Activated T-helper 9 cell treated with anti-CD3 and anti-CD28 coated beads, Interleukin-2, amount 50 U/mL, for 16 hours (primary cell): Measurements from ENCODE around the gene DOCK3.
"Not testable (repeated sequence)": the region's sequence is repeated elsewhere in the genome, so short reads cannot be mapped to it uniquely, and the experiment has no call there.

ENCODE experiments used
- DNase-seq: peaks from one replicate; pipeline ENCODE4 v3.0.0-alpha.2; 2020; ENCODE audit warnings: low read depth

The DOCK3 gene

GRCh38 chr3:50885070-50885850 is 210.5 kb downstream of the DOCK3 start:
- no peak for DNase-seq

- no peak for DNase-seq
Measured at GRCh38 chr3:50890688-50891344, 216.1 kb downstream of the DOCK3 start.

DNA sequence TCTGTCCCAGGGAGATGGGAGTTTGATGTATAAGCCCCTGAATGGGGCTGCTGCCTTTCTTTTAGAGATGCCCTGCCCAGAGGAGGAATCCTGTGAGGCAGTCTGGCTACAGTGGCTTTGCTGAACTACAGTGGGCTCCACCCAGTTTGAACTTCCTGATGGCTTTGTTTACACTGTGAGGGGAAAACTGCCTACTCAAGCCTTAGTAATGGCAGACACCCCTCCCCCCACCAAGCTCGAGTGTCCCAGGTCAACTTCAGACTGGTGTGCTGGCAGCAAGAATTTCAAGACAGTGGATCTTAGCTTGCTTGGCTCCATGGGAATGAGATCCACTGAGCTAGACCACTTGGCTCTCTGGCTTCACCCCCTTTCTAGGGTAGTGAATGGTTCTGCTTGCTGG is 226.4 kb downstream of the DOCK3 start:
- DNase-seq, result not testable (repeated sequence)

DNA sequence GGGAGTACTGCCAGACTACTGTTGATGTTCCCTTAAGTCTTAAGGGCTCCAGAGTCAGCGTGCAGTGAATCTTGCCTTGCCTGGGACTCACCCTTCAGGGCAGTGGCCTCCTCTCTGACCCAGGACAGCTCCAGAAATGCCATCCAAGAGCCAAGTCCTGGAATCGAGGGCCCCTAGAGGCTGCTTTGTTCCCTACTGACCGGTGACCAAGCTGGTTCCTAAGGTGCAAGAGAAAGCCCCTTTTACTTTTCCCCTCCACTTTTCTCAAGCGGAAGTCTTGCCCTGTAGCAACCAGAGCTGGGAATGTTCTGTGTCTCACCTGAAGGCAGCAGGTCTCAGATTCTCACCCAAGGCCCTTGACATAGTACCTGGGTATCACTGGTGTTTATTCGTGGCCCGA is 238.0 kb downstream of the DOCK3 start:
- no peak for DNase-seq

GRCh38 chr3:50913260-50913659 is 238.5 kb downstream of the DOCK3 start:
- no peak for DNase-seq

GRCh38 chr3:50922071-50922470 is 247.3 kb downstream of the DOCK3 start:
- not testable (repeated sequence) for DNase-seq

DNA sequence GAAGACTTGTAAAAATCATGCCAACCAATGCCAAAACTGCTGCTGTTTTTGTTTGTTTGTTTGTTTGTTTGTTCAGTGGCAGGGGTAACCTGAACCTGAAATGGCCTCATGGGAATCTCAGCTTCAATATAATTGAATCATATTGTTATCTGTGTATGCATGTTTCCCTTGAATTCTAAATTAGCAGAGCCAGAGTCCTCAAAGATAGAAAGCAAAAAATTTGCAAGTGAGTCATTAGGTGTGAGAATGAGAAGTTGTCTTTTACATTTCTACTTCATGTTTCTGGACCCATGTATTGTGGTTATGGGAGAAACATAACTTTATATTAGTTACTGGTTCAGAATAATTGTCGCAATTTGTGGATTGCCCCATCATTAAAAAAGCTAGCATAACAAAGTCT is 249.2 kb downstream of the DOCK3 start:
- no peak for DNase-seq

DNA sequence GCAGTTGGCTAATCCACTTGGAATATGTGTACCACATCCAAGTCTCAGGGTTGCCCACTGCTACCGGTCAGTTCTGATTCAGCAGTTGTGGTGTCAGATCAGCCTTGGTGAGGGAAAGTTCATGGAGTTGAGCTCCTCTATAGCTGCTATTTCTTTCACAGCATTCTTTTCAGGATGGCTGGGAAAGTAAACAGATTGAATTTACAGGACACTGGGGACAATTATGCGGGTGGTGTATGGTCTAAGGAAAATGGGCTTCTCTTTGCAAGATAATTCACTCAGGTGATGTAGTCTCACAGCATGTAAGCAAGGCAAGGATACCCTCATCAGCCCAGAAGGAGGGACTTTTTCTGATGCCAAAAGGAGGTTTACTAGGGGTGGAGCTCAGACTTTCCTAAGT is 249.9 kb downstream of the DOCK3 start:
- no peak for DNase-seq

DNA sequence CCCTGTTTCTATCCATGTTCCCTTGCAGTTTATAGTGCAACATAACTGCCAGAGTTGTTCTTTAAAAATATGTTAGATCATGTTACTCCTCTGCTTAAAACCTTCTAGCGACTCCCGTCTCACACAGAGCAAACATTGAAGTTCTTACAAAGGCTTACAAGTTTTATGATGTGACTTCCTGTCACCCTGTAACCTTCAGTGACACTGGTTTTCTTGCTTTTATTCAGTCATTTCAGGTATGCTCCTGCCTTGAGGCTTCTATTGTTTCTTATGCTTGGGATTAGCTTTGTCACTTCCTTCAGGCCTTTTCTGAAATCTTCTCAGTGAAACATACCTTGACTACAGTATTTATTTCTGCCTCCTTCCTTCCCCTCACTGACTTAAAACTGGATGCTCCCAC is 252.1 kb downstream of the DOCK3 start:
- no peak for DNase-seq

GRCh38 chr3:50930371-50931208 is 255.9 kb downstream of the DOCK3 start:
- DNase-seq, result no peak

DNA sequence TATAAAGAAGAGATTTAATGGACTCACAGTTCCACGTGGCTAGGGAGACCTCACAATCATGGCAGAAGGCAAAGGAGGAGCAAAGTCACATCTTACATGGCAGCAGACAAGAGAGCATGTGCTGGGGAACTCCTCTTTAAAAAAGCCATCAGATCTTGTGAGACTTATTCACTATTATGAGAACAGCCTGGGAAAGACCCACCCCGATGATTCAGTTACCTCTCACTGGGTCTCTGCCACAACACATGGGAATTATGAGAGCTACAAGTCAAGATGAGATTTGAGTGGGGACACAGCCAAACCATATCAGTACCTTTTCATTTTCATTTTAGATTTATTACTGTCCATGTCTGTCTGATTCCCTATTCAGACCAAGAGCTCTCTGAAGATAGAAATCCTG is 258.2 kb downstream of the DOCK3 start:
- not testable (repeated sequence) for DNase-seq

- no peak for DNase-seq
Measured at GRCh38 chr3:50936389-50936788, 261.7 kb downstream of the DOCK3 start.

DNA sequence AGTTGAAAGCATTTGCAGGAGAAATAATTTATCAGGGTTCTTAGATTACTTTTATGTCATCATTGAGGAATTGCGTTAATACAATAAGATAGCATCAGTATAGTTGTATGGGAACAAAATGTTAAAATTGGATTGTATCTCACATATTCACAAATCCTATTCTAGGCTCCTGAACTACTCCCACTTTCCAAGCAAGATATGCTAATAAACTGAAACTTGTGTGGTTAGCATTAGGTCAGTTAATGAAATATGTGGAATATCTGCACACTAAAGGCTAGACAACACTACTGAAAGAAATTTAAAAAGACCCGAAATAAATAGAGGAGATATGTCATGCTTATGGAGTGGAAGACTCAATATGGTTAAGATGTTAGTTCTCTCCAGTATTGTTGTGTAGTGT is 272.7 kb downstream of the DOCK3 start:
- DNase-seq, result no peak

DNA sequence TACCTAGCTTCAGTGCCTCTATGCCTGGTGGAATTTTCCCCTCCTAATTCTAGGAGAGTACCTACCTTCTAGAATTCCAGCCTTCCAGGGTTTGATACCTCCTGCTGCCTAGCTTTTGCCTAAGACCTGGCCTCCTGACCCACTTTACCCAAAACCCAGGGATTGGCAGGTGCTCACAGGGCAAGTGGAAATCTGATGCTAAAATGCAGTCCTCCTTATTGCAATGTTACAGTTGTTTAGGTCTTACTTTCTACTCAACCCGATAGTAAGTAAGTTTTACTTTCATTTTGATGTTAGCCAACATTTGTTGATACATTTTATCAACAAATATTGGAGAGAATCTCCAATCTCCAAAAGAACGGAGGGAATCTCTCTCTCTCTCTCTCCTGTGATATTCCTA is 275.9 kb downstream of the DOCK3 start:
- DNase-seq, result no peak

GRCh38 chr3:50953825-50954414 is 279.2 kb downstream of the DOCK3 start:
- DNase-seq, result no peak

DNA sequence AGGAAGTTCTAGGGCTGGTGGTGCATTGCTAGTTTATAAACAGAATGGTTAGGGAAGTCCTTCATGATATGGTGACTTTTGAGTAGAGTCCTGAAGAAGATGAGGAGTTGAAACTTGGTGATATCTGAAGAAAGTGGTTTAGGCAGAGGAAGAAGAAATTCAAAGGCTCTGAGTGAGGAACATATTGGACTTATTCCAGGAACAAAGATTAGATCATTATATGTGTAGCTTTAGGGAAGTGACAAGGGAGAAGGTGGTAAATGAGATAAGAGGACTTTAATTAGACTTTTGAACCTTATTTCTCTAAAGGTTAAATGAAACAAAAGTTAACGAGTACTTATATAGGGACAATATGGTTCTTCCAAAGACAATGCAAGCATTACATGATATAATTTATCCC is 286.7 kb downstream of the DOCK3 start:
- DNase-seq, result no peak

DNA sequence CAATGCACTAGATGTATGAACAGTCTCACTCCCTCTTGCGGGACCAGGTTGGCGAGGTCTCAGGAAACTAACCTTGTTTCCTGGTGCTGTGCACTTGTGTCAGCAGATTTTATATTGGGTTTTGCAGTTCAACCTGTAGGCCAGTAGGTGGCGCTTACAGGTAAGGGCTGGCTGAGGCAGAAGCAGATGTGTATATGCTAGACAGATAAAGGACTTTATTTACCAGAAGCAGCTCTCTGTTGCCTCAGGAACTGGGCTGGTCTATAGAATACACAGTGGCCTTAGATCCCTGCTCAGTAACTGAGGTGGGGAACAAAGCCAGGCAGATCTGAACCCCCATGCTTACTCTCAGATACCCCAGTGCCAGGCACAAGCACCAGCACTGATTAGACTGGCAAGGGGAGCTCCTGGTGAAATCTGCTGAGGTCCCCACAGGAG is 296.8 kb downstream of the DOCK3 start:
- peak; percentile 7 for DNase-seq

GRCh38 chr3:50972029-50972428 is 297.3 kb downstream of the DOCK3 start:
- DNase-seq, result no peak

GRCh38 chr3:50978586-50978985 is 303.9 kb downstream of the DOCK3 start:
- DNase-seq, result not testable (repeated sequence)

DNA sequence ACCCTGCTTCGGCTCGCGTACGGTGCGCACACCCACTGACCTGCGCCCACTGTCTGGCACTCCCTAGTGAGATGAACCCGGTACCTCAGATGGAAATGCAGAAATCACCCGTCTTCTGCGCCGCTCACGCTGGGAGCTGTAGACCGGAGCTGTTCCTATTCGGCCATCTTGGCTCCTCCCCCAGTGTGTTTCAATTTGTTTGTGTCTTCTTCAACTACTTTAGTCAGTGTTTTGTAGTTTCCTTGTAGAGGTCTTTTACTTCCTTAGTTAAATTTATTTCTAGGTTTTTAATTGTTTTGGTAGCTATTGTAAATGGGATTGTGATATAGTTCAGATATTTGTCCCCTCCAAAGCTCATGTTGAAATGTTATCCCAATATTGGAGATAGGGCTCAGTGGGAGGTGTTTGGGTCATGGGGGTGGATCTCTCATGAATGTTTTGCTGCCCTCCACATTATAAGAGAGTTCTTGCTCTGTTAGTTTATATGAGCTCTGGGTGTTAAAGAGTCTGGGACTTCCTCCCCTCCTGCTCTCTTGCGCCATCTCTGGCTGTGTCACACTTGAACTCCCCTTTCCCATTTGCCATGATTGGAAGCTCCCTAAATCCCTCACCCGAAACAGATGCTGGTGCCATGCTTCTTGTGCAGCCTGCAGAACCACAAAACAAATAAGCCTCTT is 304.4 kb downstream of the DOCK3 start:
- no peak for DNase-seq

GRCh38 chr3:50982540-50983325 is 308.0 kb downstream of the DOCK3 start:
- DNase-seq, result no peak
